ENCODE data around the gene CPM. TPM values are rescaled to one million over a fixed set of nuclear protein-coding genes. Genes with fewer than 3 reads are reported as not detected.

Gene CPM
- total RNA-seq, 4 donors from 2014 or later: 30.2 to 51.9 (median 35.0) TPM

- TF ChIP-seq EP300 (IDR thresholded peaks at IDR 0.05) (no peak), CTCF (IDR thresholded peaks at IDR 0.05) (no peak), POLR2A (IDR thresholded peaks at IDR 0.05; ENCODE audit: low read depth) (no peak), POLR2AphosphoS5 (IDR thresholded peaks at IDR 0.05) (no peak)
- no peaks in the 10 kb centered on the region for H3K27me3 ChIP-seq
- H3K4me3 ChIP-seq: no peak overlapping the region
- peaks cover 0 to 6% (median 0%) of the 10 kb centered on the region in 4 donors for H3K4me1 ChIP-seq
- no peak for DNase-seq (ENCODE audit: extremely low spot score)
- no peak overlapping the region for H3K27ac ChIP-seq (replicated peaks in 1 of 4)
- intact Hi-C loops (cut with DNase I): no loop called here
- 97% methylated on average over 7 of the region's 7 CpGs for WGBS
- H3K36me3 ChIP-seq: no peaks in the 10 kb centered on the region
- H3K9me3 ChIP-seq: no peaks in the 10 kb centered on the region
Measured at GRCh38 chr12:68894276-68894855, 38.6 kb downstream of the CPM start.

- Histone ChIP-seq H3K9me3 (no peaks in the 10 kb centered on the region), H3K36me3 (no peaks in the 10 kb centered on the region), H3K27ac (replicated peaks in 1 of 4) (no peak overlapping the region), H3K4me1 (peaks cover 0 to under 1% (median 0%) of the 10 kb centered on the region in 4 donors), H3K4me3 (no peak overlapping the region), H3K27me3 (no peaks in the 10 kb centered on the region)
- 91% methylated on average over 1 of the region's 3 CpGs for WGBS
- DNase-seq (ENCODE audit: extremely low spot score): no peak
- TF ChIP-seq POLR2AphosphoS5 (IDR thresholded peaks at IDR 0.05): no peak
- no peak for TF ChIP-seq EP300 (IDR thresholded peaks at IDR 0.05)
- no peak for TF ChIP-seq CTCF (IDR thresholded peaks at IDR 0.05)
- TF ChIP-seq POLR2A (IDR thresholded peaks at IDR 0.05; ENCODE audit: low read depth): no peak
- intact Hi-C loops (cut with DNase I): no loop called here
Measured at GRCh38 chr12:68893741-68894140, 39.2 kb downstream of the CPM start.

- DNase-seq (ENCODE audit: extremely low spot score): no peak
- 100% methylated on average over 2 of the region's 2 CpGs for WGBS
- H3K27me3 ChIP-seq: no peaks in the 10 kb centered on the region
- H3K9me3 ChIP-seq: no peaks in the 10 kb centered on the region
- H3K4me3 ChIP-seq: no peak overlapping the region
- TF ChIP-seq EP300 (IDR thresholded peaks at IDR 0.05): no peak
- H3K36me3 ChIP-seq: no peaks in the 10 kb centered on the region
- H3K4me1 ChIP-seq: no peaks in the 10 kb centered on the region
- intact Hi-C loops (cut with DNase I): no loop called here
- H3K27ac ChIP-seq (replicated peaks in 1 of 4): no peak overlapping the region
Measured at GRCh38 chr12:68893201-68893600, 39.8 kb downstream of the CPM start.

GRCh38 chr12:68891141-68891540, 41.8 kb downstream of the CPM start:
- H3K4me3 ChIP-seq: no peak overlapping the region
- DNase-seq (ENCODE audit: extremely low spot score): no peak
- TF ChIP-seq EP300 (IDR thresholded peaks at IDR 0.05): no peak
- TF ChIP-seq POLR2AphosphoS5 (IDR thresholded peaks at IDR 0.05): no peak
- TF ChIP-seq CTCF (IDR thresholded peaks at IDR 0.05): no peak
- no peak for TF ChIP-seq POLR2A (IDR thresholded peaks at IDR 0.05; ENCODE audit: low read depth)
- 82% methylated on average over 6 of the region's 6 CpGs for WGBS
- no peaks in the 10 kb centered on the region for H3K36me3 ChIP-seq
- no peaks in the 10 kb centered on the region for H3K27me3 ChIP-seq
- H3K4me1 ChIP-seq: no peaks in the 10 kb centered on the region
- no peaks in the 10 kb centered on the region for H3K9me3 ChIP-seq
- intact Hi-C loops (cut with DNase I): no loop called here
- H3K27ac ChIP-seq (replicated peaks in 1 of 4): no peak overlapping the region

GRCh38 chr12:68890701-68891113, 42.3 kb downstream of the CPM start:
- no peaks in the 10 kb centered on the region for H3K9me3 ChIP-seq
- no peak overlapping the region for H3K4me3 ChIP-seq
- H3K27me3 ChIP-seq: no peaks in the 10 kb centered on the region
- H3K27ac ChIP-seq (replicated peaks in 1 of 4): no peak overlapping the region
- H3K36me3 ChIP-seq: no peaks in the 10 kb centered on the region
- no peak for DNase-seq (ENCODE audit: extremely low spot score)
- intact Hi-C loops (cut with DNase I): no loop called here
- no peak for TF ChIP-seq POLR2A (IDR thresholded peaks at IDR 0.05; ENCODE audit: low read depth)
- no peak for TF ChIP-seq EP300 (IDR thresholded peaks at IDR 0.05)
- peak in 1 of 2 donors; percentile 27 for TF ChIP-seq POLR2AphosphoS5 (IDR thresholded peaks at IDR 0.05)
- TF ChIP-seq CTCF (IDR thresholded peaks at IDR 0.05): no peak
- 85% methylated on average over 4 of the region's 4 CpGs for WGBS
- H3K4me1 ChIP-seq: no peaks in the 10 kb centered on the region
